Posterior vena cava (tissue), 2 donors: ENCODE data around the gene TXN2. TPM values are rescaled to one million over a fixed set of nuclear protein-coding genes. Genes with fewer than 3 reads are reported as not detected.
"Not testable (repeated sequence)": the region's sequence is repeated elsewhere in the genome, so short reads cannot be mapped to it uniquely, and the experiment has no call there.

ENCODE experiments used
- DNase-seq: peaks from one replicate; pipeline ENCODE4 v3.0.0-alpha.2; 2020; ENCODE audit warnings: low spot score
- intact Hi-C, 2 donors: fragments of 100-400 bp; cut with DNase I; formaldehyde crosslinking; loops; one replicate each; pipeline versions ENCODE4 v1.14.1 to v1.14.2; 2022 to 2023
- total RNA-seq, 2 donors: library from RNA; stranded (reverse); fragmentation: NEBNext Ultra II Directional; extraction: Animal tissue kit (Norgen Biotek cat#: 25700); gene quantifications; one replicate each; pipeline ENCODE4 v1.2.1, GENCODE V29; 2021
- donor health status: DM: yes; HTN: yes; CAD: no.
- donor health status: DM: yes; HTN: yes; CAD: no.

TXN2 gene
- total RNA-seq, 2 donors from 2014 or later: 38.7 to 50.1 TPM

DNA sequence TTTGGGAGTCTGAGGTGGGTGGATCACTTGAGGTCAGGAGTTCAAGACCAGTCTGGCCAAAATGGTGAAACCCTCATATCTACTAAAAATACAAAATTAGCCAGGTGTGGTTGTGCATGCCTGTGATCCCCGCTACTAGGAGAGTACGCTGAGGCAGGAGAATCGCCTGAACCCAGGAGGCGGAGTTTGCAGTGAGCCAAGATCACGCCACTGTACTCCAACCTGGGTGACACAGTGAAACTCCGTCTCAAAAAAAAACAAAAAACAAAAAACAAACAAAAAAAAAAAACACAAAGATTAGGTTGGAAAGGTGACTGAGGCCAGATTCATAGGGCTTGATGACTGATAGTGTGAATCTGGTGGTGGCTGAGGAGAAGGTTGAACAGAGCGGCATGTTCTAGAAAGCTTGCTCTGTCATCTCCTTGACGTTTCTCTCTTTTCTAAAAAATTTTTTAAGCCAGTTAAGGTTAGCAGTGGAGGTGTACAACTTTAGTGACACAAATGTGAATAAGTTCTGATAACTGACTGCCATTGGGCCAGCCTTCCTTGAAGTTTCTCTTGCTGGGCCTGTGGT lies 40.9 kb downstream of the TXN2 start:
- intact Hi-C loops: no loop called here
- DNase-seq: no peak

DNA sequence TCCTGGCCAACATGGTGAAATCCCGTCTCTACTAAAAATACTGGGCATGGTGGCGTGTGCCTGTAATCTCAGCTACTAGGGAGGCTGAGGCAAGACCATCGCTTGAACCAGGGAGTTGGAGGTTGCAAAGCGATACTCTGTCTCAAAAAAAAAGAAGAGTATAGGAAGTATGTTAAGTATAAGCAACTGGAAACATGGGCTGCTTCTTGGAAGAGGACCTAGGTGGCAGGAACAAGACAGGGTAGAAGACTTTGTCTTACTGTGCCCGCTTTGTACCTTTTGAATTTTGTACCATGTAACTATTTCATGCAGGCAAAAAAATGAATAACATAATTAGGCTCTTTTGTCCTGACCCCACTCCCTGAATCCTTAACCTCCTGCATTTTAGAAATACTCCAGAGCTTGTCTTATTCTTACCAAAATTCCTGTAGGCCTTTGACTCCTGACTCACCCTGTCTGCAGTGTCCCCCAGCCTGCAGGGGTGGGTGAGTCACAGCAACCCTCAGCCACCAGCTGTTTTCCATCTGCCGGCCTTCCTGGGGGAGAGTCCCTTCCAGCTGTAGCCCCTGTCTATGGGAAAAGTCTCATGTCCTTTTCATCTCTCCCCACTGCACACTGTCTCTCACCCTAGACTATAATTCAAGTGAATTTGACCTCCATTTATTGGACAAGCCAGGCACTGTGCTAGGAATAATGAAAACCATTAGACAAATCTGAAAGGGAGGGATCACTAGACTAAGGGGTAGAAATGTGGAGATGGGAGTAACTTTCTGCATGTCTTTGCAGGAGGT lies 41.8 kb downstream of the TXN2 start:
- intact Hi-C loops: no loop called here
- DNase-seq: peak; percentile 89

DNA sequence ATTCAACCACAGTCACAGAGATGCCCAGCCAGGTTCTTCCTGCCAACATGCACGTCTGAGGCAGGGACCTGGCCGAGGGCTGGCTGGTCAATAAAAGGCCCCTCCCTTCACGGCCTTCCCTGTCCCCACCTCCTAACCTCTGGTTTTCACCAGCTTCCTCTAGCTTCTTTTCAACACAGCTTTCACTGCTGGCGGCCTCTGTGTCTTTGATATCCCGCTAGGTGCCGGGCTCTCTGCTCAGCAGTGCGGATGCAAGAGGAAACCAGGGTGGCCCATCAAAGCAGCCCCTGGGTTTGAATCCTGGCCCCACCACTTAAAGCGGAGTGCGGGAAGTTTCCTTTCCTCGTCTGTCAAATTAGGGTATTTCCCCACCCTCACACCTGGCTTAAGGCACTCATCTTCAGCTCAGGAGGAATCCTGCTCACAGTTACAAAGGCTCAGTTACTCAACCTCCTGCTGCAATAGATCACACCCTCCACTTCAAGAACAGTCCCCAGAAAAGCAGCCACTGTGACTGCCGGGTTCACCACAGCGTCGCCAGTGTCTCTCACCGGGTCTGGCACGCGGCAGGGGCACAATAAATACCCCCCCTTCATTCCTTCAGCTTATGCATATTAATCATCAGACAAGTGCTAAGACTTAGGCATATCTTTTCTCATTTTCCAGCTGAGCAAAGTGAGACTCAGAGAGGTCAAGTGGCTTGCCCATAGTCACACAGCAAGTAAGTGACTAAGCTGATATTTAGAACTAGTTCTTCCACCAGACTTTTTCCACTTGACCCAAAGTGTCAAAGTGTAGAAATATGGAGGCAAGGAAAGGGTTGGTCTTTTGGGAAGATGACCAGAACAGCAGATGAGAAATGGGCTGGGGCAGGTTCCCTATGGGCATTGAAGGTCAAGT lies 45.7 kb downstream of the TXN2 start:
- DNase-seq: no peak
- intact Hi-C loops: loop anchor here in 1 of 2 donors (2.0 kb wide), 1 partner anchor 35 kb away; no protein-coding TSS in a partner anchor

DNA sequence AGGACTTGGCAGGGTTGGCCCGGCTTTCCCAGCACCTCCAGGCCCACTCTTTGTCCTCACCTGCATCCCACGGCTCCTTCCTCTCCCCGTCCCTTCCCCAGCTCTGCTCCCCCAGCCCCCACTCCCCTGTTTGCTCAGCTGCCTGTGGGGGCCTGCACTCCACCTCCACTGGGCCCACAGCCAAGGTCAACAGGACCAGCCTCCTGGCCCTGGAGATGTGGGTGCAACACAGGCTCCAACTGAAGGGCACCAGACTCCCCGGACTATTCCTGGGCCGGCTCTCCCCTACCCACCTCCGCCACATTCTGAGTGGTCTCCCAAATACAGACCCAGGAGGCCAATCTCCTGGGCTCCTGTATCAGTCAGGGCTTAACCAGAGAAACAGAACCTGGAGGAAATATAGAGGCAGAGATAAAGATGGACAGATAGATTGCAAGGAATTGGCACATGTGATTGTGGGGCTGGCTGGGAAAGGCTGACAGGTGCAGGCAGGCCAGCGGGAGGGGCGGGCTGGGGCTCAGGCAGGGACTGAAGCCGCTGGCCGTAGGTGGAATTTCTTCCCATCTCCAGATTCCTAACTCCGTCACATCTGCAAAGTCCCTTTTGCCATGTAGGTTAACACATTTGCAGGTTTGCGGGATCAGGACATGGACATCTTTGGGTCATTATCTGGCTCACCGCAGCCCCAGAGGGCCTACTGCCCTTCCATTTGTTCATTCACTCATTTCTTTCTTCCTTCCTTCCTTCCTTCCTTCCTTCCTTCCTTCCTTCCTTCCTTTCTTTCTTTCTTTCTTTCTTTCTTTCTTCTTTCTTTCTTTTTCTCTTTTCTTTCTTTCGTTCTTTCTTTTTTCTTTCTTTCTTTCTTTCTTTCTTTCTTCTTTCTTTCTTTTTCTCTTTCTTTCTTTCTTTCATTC lies 47.9 kb downstream of the TXN2 start:
- intact Hi-C loops: loop anchor here in 1 of 2 donors (2.0 kb wide), 1 partner anchor 33 kb away; no protein-coding TSS in a partner anchor

DNA sequence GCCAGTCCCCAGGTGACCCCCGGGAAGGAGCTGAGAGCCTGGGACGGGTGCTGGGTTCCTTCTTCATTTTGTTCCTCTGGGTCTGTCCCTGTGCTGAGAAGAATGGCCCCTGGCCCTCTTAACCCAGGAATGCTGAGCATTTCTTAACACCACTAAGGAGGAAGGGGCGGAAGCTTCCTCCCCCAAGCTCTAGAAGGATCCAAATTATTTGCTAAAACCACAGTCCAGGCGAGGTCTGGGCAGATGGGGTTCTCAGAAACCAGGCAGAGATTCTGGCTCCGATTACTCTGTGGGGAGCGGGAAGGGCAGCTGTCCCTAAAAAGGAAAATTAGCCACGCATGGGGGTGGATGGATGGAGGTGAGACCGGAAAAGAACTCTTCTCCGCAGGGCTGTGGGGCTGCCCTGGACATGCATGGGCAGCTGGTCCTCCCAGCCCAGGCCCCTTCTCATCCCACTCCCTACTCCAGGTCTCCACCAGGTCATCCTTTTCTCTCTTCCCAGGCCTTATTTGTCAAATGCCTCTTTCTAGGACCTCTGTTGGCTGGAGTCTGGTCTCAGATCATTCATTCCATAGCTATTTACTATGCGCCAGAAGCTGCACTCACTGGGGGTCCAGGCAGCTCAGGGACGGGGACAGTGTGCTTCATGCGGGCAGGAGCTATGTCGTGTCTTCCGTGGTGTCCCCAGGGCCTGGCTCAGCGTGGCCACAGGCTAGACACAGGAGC lies 48.7 kb downstream of the TXN2 start:
- intact Hi-C loops: no loop called here
- no peak for DNase-seq

More for the DNA sequence above, 47.9 kb downstream of the TXN2 start:
- no peak for DNase-seq

DNA sequence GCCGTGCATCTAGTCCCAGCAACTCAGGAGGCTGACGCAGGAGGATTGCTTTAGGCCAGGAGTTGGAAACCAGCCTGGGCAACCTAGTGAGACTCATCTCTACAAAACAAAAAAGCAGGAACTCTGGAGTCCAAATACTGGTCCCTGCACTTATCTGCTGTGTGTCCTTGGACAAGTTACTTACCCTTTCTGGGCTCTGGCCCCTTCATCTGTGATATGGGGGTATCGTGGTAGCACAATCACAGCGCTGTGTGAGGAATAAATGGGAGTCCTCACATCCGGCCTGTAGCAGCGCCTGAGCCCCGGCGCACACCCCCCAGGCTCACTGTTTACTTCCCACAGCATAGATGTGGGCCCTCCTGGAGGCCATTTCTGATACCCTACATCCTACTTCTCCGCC lies 49.5 kb downstream of the TXN2 start:
- intact Hi-C loops: no loop called here
- no peak for DNase-seq

DNA sequence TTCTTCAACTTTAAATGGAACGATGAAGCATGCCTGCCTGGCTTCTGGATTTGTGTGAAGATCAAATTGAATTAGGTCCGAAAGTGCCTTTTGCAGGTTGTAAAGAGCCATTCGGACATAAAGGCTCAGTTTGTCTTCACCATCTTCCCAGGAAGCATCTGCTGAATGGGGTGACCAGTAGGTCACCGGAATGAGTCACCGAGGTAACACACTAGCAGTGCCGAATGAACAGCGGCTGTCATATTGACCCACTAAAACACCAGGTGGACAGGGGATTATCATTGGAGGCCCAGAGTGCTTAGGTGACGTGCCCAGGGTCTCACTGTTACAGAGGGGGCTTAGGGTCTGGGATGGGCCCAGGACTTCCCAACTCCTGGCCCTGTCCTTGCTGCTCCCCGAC lies 50.6 kb downstream of the TXN2 start:
- intact Hi-C loops: no loop called here
- DNase-seq: no peak

DNA sequence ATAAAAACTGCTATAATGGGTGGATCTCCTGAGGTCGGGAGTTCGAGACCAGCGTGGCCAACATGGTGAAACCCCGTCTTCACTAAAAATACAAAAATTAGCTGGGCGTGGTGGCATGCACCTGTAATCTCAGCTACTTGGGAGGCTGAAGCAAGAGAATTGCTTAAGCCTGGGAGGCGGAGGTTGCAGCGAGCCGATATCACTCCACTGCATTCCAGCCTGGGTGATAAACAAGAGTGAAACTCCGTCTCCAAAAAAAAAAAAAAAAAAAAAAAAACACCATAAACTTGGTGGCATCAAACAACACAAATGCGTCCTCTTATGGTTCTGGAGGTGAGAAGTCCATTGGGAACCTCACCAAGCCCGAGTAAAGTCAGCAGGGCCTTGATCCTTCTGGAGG lies 53.5 kb downstream of the TXN2 start:
- intact Hi-C loops: not testable (repeated sequence)

DNA sequence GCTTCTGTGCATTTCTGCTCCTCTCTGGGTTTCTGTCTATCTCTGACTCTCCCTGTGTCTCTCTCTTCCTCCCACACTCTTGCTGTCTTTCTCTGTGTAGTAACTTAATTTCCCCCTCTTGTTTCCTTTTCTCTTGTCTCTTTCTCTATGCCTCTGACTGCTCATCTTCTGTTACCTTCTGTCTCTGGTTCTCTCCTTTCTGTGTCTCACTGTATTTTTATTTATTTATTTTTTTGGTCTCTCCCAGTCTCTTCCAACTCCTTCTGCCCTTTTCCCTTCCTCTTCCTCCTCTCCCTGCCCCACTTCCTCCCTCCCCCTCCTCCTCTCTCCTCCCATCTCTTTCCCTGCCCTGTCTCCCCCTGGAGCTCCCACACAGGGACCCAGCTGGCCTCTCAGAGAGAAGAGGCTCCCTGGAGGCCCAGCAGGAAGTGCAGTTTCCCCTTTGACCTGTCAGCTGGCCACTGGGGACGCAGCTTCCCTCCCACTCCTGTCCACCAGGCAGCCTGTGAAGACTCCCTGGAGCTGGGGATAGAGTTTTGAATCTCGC lies 55.4 kb downstream of the TXN2 start:
- no peak for DNase-seq
- intact Hi-C loops: loop anchor here in 1 of 2 donors (1.0 kb wide), 1 partner anchor 18 kb away; no protein-coding TSS in a partner anchor

More for the DNA sequence above, 53.5 kb downstream of the TXN2 start:
- DNase-seq: not testable (repeated sequence)

DNA sequence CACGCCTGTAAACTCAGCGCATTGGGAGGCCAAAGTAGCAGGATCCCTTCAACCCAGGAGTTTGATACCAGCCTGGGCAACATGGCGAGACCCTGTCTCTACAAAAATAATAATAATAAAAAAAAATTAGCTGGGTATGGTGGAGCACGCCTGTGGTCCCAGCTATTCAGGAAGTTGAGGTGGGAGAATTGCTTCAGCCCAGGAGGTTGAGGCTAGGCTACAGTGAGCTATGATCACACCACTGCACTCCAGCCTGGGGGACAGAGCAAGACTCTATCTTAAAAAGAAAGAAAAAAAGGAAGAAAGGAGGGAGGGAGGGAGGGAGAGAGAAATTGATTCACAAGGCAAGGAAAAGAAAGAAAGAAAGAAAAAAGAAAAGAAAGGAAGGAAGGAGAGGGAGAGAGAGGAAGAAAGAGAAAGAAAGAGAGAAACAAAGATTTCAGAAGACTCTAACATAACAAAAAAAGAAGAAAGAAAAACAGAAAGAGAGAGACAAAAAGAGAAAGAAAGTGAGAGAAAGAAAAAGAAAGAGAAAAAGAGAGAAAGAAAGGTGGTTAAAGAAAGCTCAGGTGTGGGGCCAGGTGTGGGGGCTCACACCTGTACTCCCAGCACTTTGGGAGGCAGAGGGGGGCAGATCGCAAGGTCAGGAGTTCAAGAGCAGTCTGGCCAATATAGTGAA lies 56.4 kb downstream of the TXN2 start:
- intact Hi-C loops: loop anchor here in 1 of 2 donors (1.0 to 5.0 kb wide), 2 partner anchors 19 to 343 kb away; no protein-coding TSS in a partner anchor

DNA sequence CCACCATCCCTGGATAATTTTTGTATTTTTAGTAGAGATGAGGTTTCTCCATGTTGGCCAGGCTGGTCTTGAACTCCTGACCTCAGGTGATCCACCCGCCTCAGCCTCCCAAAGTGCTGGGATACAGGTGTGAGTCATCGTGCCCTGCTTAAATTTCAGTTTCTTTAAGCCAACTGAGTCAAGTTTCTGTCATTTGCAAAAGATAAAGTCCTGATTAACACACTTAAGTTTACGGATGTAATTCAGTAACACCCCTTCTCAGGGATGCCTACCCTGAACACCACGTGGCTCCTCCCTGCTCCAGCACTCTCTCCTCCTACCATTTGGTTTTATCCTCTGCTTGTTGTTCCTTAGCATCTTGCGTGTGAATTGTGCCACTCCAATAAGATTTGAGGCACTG lies 57.0 kb downstream of the TXN2 start:
- intact Hi-C loops: loop anchor here in 1 of 2 donors (5.0 kb wide), 1 partner anchor 342 kb away; no protein-coding TSS in a partner anchor
- not testable (repeated sequence) for DNase-seq

More for the DNA sequence above, 56.4 kb downstream of the TXN2 start:
- DNase-seq: no peak

DNA sequence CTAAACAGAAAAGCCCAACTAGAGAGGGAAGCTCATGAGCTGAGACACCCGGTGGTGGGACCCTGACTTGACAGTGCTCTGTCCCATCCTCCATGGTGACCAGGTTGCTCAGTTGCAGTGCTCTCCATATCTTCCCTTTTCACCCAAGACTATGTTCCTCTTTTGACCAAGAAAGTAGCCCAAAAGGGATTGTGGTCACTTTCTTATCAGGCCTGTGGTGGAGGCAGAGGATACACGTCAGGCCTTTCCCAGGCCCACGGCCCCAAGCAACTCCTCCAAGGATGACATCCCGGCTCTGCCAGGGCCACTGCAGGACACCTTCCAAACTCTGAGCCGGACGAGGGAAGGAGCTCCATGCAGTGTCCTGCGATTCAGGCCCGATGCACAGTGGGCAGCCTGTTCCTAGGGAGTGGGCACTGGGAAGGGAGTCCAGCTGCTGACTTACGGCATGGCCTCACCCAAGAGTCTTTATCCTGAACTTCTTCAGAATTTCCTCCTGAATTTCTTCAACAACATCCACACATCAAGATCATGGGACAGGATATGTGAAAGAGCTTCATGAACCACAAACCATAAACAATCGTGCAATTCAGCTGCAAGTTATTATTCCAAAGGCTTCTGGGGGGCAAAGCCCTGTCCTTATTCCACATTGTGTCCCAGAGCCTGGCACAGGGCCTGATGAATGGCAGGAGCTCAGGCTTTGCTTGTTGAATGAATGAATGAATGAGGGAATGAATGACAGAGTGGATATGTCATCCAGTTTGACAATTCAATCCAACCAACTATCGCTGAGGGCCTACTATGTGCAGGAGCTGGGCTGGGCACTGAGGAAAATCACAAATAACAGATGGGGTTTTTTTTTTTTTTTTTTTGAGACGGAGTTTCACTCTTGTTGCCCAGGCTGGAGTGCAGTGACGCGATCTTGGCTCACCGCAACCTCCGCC lies 57.7 kb downstream of the TXN2 start:
- intact Hi-C loops: loop anchor here in 1 of 2 donors (5.0 kb wide), 1 partner anchor 341 kb away; no protein-coding TSS in a partner anchor

DNA sequence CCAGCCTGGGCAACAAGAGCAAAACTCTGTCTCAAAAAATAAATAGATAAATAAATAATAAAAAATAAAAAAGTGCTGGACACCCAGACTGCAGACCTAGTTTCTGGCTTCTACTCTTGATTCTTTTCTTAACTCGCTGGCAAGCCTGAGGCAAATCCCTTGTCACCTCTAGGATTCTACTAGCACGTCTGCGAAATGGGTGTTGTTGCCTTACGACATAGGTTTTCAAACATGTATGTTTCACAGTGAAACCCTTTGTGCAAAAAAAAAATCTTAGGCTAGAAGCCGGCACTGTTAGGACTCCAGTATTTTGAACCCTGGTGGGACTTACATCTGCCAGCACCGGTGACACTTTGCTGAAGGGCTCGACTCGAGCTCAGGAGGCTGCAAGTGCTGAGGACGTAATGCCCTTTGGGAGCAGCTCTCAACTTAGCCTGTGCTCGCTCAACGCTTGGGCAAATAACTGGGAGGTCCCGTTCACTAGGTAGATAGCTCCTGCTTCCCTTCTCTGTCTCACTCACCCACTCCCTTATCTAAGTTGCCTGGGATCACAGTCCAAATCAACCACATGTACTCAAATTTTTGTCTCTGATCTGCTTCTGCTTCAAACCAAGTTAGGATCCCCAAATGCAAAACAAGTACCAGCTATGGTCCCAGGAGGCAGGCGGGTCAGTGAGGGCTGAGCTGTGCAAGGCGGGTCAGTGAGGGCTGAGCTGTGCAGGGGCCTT lies 59.0 kb downstream of the TXN2 start:
- DNase-seq: no peak
- intact Hi-C loops: loop anchor here in 1 of 2 donors (5.0 kb wide), 1 partner anchor 340 kb away; no protein-coding TSS in a partner anchor

More for the DNA sequence above, 57.7 kb downstream of the TXN2 start:
- DNase-seq: no peak

DNA sequence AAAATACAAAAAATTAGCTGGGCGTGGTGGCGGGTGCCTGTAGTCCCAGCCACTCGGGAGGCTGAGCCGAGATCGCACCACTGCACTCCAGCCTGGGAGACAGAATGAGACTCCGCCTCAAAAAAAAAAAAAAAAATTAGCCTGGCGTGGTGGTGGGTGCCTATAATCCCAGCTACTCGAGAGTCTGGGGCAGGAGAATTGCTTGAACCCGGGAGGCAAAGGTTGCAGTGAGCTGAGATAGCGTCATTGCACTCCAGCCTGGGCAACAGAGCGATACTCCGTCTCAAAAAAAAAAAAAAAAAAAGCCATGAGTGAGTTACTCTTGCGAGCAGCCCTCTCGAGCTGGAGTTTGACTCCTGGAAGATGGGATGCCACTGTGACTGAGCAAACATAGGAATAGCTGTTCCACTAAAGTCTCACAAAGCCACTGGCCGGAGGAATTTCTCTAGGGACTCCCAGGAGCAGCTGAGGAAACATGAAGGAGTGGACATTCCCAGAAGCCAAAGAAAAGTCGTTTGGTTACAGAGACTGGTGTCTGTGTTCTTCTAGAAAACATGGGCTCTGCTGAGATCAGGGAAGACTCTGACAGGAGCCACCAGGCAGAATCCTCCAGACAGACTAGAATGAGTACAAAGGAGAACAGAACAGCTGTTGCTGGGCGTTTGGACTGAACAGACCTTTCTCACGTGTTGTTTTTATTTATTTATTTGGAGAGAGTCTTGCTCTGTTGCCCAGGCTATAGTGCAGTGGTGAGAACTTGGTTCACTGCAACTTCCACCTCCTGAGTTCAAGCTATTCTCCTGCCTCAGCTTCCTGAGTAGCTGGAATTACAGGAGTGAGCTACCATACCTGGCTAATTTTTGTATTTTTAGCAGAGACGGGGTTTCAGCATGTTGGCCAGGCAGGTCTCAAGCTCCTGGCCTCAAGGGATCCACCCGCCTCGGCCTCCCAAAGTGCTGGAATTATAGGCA lies 61.2 kb downstream of the TXN2 start:
- intact Hi-C loops: loop anchor here in 1 of 2 donors (5.0 kb wide), 1 partner anchor 338 kb away; no protein-coding TSS in a partner anchor
- DNase-seq: no peak
